Naive thymus-derived CD8-positive, alpha-beta T cell (primary cell): Measurements from ENCODE around the gene FGF22. TPM values are rescaled to one million over a fixed set of nuclear protein-coding genes. Genes with fewer than 3 reads are reported as not detected.

ENCODE experiments used
- ATAC-seq, 2 donors: fragments of 150-1000 bp; cut with Tn5 transposase in 1 of 2; sonication (Bioruptor Pico), chemical (Tn5 transposase) in 1 of 2; 1 replicate in 1 of 2; 2 replicates in 1 of 2; pipeline ENCODE4 v1.10.0; 2021; ENCODE audit warnings: mild to moderate bottlenecking in 2 of 2, moderate library complexity in 2 of 2
- POLR2A ChIA-PET: fragments of 350-600 bp; sonication (Branson Sonifier 250); formaldehyde crosslinking; loops from one replicate; lab custom pipeline; 2021; ENCODE audit warnings: antibody characterized with exemption; lab: Charles Lee
- DNase-seq, 10 donors: peaks; one replicate each; pipeline versions ENCODE4 v3.0.0 to v3.0.0-alpha.2; 2020 to 2022
- H3K27ac Mint-ChIP-seq, 10 donors: one replicate each; pipeline ENCODE4 v1.8.0; 2020 to 2022; ENCODE audit warnings: mild to moderate bottlenecking in 10 of 10, mixed read lengths in 10 of 10, moderate library complexity in 4 of 10, inconsistent platforms in 1 of 10
- H3K27me3 Mint-ChIP-seq, 5 donors: one replicate each; pipeline ENCODE4 v1.8.0; 2021 to 2022; ENCODE audit warnings: mixed read lengths in 5 of 5
- H3K36me3 Mint-ChIP-seq, 3 donors: one replicate each; pipeline ENCODE4 v1.8.0; 2020 to 2022; ENCODE audit warnings: mixed read lengths in 3 of 3, mild to moderate bottlenecking in 2 of 3, inconsistent platforms in 1 of 3
- H3K4me1 Mint-ChIP-seq, 4 donors: one replicate each; pipeline ENCODE4 v1.8.0; 2021 to 2022; ENCODE audit warnings: mixed read lengths in 4 of 4
- H3K4me3 Mint-ChIP-seq, 10 donors: one replicate each; pipeline ENCODE4 v1.8.0; 2020 to 2022; ENCODE audit warnings: mild to moderate bottlenecking in 10 of 10, mixed read lengths in 10 of 10, moderate library complexity in 6 of 10, inconsistent platforms in 1 of 10
- H3K9me3 Mint-ChIP-seq, 9 donors: one replicate each; pipeline ENCODE4 v1.8.0; 2020 to 2022; ENCODE audit warnings: mixed read lengths in 9 of 9, mild to moderate bottlenecking in 3 of 9, inconsistent platforms in 1 of 9, moderate library complexity in 1 of 9
- polyA plus RNA-seq, 3 donors: library from polyadenylated mRNA; unstranded; fragments of 300-500 nt; fragmentation: Illumina TruSeq; gene quantifications; one replicate each; pipeline ENCODE4 v1.2.3, GENCODE V29; 2021
- total RNA-seq, 8 experiments: library from RNA in 2 of 8; stranded (reverse) in 2 of 8; gene quantifications; one replicate each; pipeline ENCODE4 v1.2.3 and lab custom pipeline; 2021 to 2026

The FGF22 gene
- total and polyA plus RNA-seq, 5 experiments from 2014 or later, result 2.4 to 2.6 TPM; not detected in 3

DNA sequence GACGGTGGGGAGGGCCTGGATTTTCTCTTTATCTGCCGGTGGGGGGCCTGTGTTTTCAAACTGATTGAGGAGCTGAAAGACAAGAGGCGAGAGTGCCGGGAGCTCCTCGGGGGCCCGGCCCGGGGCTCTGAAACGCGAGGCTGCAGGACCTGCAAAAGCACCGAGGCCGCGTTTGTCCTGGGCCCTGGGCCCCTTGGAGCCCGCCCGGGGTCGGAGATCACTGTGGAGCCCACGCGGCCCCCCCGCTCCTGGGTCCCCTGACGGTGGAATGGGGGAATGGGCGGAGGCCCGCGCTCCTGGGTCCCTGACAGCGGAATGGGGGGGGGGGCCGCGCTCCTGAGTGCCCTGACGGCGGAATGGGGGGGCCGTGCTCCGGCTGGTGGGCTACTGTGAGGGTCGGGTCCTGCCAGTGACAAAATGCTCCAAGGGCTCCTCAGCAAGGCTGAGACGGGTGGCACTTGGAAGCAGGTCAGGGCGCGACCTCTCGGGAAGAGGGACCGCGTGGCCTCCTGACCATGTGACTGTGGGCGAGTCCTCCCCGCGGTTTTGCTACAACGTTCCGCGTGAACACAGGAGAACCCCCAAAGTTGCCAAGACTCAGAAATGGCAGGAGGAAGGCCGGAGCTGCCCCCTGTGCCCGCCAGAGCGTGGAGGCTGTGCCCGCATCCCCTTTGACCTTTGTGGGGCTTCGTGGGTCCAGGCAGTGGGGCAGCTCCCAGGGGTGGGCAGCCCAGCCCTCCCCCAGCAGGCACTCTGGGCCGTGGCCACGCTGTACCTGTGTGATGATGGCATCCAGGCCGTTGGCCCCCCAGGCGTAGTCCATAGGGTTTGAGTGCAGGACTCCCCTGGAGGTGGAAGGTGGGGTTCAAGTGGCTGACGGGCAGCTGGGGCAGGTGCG lies 9.5 kb downstream of the FGF22 start:
- Mint-ChIP-seq H3K27me3 (no peaks in the 10 kb centered on the region), H3K4me3 (no peak overlapping the region), H3K27ac (peak overlapping the region in 1 of 10 donors; percentile 21), H3K4me1 (peaks cover 0 to 7% (median 3%) of the 10 kb centered on the region in 4 donors), H3K36me3 (peaks cover 0 to 49% (median 7%) of the 10 kb centered on the region in 3 donors), H3K9me3 (no peaks in the 10 kb centered on the region)
- POLR2A ChIA-PET, result interaction anchor here (0.6 to 2.1 kb wide), 4 partner anchors 11 to 34 kb away, joined by 3 to 12 read pairs (median 4); no protein-coding TSS in a partner anchor
- ATAC-seq, result no peak
- no peak for DNase-seq

DNA sequence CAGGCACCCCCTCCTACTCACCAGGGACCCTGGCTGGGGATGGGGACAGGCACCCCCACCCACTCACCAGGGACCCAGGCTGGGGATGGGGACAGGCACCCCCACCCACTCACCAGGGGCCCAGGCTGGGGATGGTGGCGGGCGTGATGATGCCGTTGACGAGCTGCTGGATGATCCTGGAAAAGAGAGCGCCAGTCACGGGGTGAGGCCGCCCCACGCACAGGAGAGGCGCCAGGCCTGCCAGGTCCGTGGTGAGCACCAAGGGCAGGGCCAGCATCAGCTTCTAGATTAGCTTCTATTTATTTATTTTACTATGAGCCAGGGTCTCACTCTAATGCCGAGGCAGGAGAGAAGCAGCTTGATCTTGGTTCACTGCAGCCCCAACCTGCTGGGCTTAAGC lies 10.4 kb downstream of the FGF22 start:
- no peaks in the 10 kb centered on the region for H3K9me3 Mint-ChIP-seq
- DNase-seq, result no peak
- POLR2A ChIA-PET, result interaction anchor here (0.6 to 1.1 kb wide), 4 partner anchors 11 to 233 kb away, joined by 3 to 5 read pairs (median 4); no protein-coding TSS in a partner anchor
- H3K36me3 Mint-ChIP-seq, result peaks cover 0 to 53% (median 7%) of the 10 kb centered on the region in 3 donors
- no peak for ATAC-seq
- no peaks in the 10 kb centered on the region for H3K27me3 Mint-ChIP-seq
- H3K4me1 Mint-ChIP-seq, result peaks cover 7 to 14% (median 8%) of the 10 kb centered on the region in 4 donors
- no peak overlapping the region for H3K4me3 Mint-ChIP-seq
- no peak overlapping the region for H3K27ac Mint-ChIP-seq

DNA sequence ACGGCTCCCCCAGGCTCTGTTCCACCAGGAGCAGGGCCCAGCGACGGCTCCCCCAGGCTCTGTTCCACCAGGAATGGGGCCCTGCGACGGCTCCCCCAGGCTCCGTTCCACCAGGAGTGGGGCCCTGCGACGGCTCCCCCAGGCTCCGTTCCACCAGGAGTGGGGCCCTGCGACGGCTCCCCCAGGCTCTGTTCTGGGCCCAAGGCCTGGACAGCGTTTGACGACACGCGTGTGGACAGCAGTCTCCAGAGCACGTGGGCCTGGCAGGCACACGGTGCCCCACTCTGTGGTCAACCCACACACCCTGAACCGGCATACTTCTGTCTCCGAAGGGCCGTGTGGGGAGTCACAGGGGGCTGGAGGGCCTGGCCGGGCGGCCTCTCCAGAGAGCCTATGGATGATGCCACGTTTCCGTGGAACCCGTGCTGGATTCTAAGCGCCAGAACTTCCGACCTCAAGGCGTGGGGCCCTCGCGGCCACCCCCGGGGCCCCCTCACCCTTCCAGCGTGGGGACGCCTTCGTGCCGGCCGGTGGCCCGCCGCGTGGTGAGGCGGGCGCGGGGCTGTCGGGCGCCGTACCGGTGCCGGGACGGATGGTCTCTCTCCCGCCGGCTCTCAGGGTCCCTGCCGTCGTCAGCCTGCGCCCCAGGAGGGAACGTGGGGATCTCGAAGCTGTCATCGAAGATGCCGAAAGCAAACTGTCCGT lies 11.6 kb downstream of the FGF22 start:
- peaks cover 13 to 26% (median 20%) of the 10 kb centered on the region in 4 donors for H3K4me1 Mint-ChIP-seq
- POLR2A ChIA-PET, result interaction anchor here (0.7 kb wide), 2 partner anchors 102 to 232 kb away, joined by 3 to 7 read pairs; no protein-coding TSS in a partner anchor
- H3K27ac Mint-ChIP-seq, result peak overlapping the region in 1 of 10 donors; percentile 18
- H3K4me3 Mint-ChIP-seq, result no peak overlapping the region
- DNase-seq (no peak), ATAC-seq (no peak)
- no peaks in the 10 kb centered on the region for H3K9me3 Mint-ChIP-seq
- peaks cover 0 to 63% (median 5%) of the 10 kb centered on the region in 3 donors for H3K36me3 Mint-ChIP-seq
- no peaks in the 10 kb centered on the region for H3K27me3 Mint-ChIP-seq

DNA sequence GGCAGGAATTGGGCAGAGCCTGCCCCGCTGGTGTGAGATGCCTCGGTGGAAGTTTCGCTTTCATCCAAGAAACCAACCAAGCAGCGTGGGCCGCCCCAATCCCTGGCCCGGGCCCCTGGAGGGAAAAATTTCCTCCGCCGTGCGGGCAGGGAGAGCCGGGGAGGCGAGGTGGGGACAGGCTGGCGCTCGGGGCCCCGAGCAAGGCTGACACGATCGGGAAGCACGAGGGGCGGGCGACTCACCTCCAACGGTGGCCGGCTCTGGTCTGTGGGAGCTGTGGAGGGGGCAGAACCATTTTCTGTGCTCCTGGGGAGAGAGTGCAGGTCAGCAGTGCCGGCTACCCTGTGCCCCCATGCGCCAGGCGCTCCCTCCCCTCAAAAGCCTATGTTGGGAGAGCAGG lies 12.3 kb downstream of the FGF22 start:
- POLR2A ChIA-PET, result no interaction called here
- peaks cover 15 to 33% (median 25%) of the 10 kb centered on the region in 4 donors for H3K4me1 Mint-ChIP-seq
- H3K27me3 Mint-ChIP-seq, result no peaks in the 10 kb centered on the region
- ATAC-seq (no peak), DNase-seq (no peak)
- peaks cover 0 to 60% (median 5%) of the 10 kb centered on the region in 3 donors for H3K36me3 Mint-ChIP-seq
- no peak overlapping the region for H3K4me3 Mint-ChIP-seq
- no peak overlapping the region for H3K27ac Mint-ChIP-seq
- no peaks in the 10 kb centered on the region for H3K9me3 Mint-ChIP-seq

DNA sequence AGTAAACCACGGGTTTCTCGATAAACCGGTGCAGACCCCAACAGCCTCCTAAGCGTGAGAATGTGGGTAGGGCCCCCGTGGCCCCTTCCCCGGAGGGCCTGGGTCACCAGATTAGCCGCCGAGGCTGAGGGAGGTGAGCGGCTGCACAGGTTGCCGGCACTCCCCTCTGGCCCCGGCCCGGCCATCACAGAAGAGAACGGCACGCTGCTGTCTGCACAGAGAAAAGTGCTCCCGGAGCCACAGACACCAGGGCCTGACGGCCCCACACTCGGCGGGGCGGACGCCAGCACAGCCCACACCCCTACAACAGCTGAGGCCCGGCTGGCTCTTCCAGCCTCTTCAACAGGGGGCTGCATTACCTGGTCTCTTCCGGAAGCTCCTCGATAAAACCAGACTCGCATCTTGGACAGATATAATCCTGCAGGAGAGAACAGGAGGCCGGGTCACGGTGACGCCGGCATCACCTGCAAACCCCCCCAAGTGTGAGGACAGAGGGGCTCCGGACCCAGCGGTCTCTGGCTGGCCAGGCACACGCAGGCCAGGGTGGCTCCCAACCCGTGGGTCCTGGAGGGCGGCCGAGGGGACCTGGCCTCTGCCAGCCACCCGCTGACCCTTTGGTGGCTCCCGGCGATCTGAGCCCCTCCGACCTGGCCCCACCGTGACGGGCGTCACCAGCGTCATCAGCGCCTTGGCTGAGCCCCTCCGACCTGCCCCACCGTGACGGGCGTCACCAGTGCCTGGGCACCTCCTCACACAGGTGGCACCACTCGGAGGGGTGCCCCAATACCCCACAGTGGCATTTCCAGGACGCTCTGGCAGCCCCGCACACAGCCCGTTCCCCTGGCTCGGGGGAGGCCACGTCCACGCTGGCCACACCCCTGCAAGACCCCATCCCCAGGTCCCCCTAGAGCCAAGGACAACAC lies 13.0 kb downstream of the FGF22 start:
- H3K36me3 Mint-ChIP-seq, result peaks cover 0 to 58% (median 5%) of the 10 kb centered on the region in 3 donors
- H3K4me1 Mint-ChIP-seq, result peaks cover 15 to 40% (median 32%) of the 10 kb centered on the region in 4 donors
- H3K27me3 Mint-ChIP-seq, result no peaks in the 10 kb centered on the region
- peak overlapping the region in 3 of 10 donors; percentile 18 to 51 (median 21) for H3K27ac Mint-ChIP-seq
- POLR2A ChIA-PET, result no interaction called here
- DNase-seq (no peak), ATAC-seq (no peak)
- peak overlapping the region in 1 of 10 donors; percentile 22 for H3K4me3 Mint-ChIP-seq
- no peaks in the 10 kb centered on the region for H3K9me3 Mint-ChIP-seq

DNA sequence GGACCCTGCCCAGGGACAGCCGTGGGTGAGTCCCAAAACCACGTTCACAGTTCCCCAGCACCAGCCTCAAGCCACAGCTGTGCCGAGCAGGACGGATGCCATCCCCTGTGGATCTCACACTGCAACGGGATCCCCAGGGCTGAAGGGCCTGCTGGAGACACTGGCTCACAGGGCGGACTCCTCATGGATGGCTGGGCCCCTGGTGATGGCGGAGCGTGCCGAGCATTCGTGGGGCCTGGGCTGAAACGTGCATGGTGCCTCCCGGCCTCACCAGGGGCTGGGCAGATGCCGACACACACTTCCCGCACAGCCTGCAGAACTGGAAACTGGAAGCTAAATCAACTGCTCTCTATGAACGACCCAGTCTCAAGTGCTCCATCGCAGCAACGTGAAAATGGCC lies 13.7 kb downstream of the FGF22 start:
- DNase-seq, result no peak

DNA sequence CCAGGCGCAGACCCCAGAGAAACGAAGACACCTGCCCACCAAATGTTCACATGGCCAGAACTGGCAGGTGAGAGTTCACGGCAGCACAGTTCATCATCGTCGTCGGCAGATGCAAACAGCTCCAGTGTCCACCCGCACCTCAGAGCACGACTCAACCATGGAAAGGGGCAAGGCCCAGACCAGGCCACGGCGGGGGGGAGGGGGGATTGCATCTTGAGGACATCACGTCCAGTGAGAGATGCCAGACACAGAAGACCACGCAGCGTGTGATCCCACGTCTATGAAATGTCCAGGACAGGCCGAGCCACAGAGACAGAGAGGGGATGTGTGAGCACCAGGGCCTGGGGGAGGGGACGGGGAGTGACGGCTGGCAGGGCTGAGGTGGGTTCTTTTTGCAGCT lies 16.0 kb downstream of the FGF22 start:
- peaks cover 24 to 61% (median 53%) of the 10 kb centered on the region in 4 donors for H3K4me1 Mint-ChIP-seq
- POLR2A ChIA-PET, result interaction anchor here (2.1 kb wide), 1 partner anchor 10 kb away, joined by 7 read pairs; no protein-coding TSS in a partner anchor
- no peaks in the 10 kb centered on the region for H3K27me3 Mint-ChIP-seq
- H3K36me3 Mint-ChIP-seq, result peaks cover 0 to 53% (median 1%) of the 10 kb centered on the region in 3 donors
- H3K4me3 Mint-ChIP-seq, result peak overlapping the region in 6 of 10 donors; percentile 13 to 72 (median 58)
- no peaks in the 10 kb centered on the region for H3K9me3 Mint-ChIP-seq
- ATAC-seq (no peak), DNase-seq (no peak)
- H3K27ac Mint-ChIP-seq, result peak overlapping the region in 8 of 10 donors; percentile 52 to 82 (median 66)

More for the DNA sequence above, 13.7 kb downstream of the FGF22 start:
- Mint-ChIP-seq H3K4me3 (peak overlapping the region in 1 of 10 donors; percentile 41), H3K27me3 (no peaks in the 10 kb centered on the region), H3K36me3 (peaks cover 0 to 54% (median 2%) of the 10 kb centered on the region in 3 donors), H3K9me3 (no peaks in the 10 kb centered on the region), H3K27ac (peak overlapping the region in 4 of 10 donors; percentile 18 to 65 (median 34)), H3K4me1 (peaks cover 16 to 44% (median 33%) of the 10 kb centered on the region in 4 donors)
- no peak for ATAC-seq
- POLR2A ChIA-PET, result no interaction called here

DNA sequence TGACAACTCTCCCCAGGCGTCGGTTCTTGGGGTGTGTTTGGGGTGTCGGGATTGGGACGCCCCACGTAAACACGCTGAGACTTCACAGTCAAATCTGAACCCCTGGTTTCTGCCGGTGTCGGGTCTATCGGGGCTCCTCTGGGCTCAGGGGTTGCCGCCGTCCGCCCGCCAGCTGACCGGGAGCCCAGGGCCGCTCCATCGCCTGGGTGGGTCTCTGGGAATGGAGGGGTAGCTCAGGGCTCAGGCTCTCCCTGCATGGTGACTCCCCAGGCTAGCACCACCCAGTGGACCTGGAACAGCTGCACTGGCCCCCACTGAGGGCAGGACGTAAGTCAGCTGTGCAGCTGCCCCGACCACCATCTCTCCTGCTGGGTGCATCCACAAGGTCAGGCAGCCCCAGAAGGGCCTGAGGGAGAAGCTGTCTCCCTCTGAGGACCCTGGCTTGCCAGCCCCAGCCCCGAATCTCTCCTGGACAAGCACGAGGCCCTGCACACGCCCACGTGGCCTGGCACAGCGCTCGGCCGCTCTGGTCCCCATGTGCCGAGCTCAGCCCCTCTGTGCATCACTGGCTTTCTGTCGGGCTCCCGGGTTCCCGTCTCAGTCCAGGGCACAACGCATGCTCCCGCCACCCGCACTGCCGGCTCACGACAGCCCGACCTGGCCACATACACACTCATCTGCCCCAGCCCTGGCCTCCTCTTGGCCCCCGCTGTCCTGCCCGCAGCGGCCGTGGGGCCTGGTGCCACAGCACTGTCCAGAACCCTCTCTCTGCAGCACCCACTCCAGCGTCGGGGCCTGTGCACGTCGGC lies 17.3 kb downstream of the FGF22 start:
- peaks cover 0 to 43% (median 0%) of the 10 kb centered on the region in 3 donors for H3K36me3 Mint-ChIP-seq

DNA sequence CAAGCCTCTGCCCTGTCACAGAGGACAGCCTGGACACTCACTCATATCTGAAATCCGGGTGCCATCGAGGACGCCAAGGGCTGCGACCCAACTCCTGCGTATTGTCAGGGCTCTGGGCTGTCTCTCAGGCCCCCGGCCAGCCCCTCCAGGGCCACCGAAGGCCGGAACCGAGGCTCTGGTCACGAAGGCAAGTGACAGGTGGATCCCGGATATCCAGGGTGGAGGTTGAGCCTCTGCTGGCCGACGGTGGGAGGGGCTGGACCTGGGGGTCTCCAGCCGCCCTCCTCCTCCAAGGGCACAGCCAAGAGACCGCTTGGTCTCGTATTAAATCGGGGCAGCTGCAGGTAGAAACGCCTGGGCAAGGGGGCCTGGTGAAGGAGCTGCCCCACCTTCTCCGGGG lies 17.9 kb downstream of the FGF22 start:
- no peaks in the 10 kb centered on the region for H3K27me3 Mint-ChIP-seq
- peaks cover 0 to 43% (median 0%) of the 10 kb centered on the region in 3 donors for H3K36me3 Mint-ChIP-seq
- H3K4me3 Mint-ChIP-seq, result peak overlapping the region in 3 of 10 donors; percentile 16 to 56 (median 48)
- DNase-seq, result no peak
- no peaks in the 10 kb centered on the region for H3K9me3 Mint-ChIP-seq
- POLR2A ChIA-PET, result interaction anchor here (1.0 to 1.1 kb wide), 2 partner anchors 15 to 17 kb away, joined by 4 to 8 read pairs; no protein-coding TSS in a partner anchor
- ATAC-seq, result no peak
- peak overlapping the region in 4 of 10 donors; percentile 8 to 68 (median 34) for H3K27ac Mint-ChIP-seq
- H3K4me1 Mint-ChIP-seq, result peaks cover 25 to 69% (median 58%) of the 10 kb centered on the region in 4 donors

More for the DNA sequence above, 17.3 kb downstream of the FGF22 start:
- Mint-ChIP-seq H3K9me3 (no peaks in the 10 kb centered on the region), H3K27ac (peak overlapping the region in 6 of 10 donors; percentile 16 to 83 (median 41)), H3K4me3 (peak overlapping the region in 4 of 10 donors; percentile 14 to 57 (median 52)), H3K4me1 (peaks cover 25 to 68% (median 58%) of the 10 kb centered on the region in 4 donors), H3K27me3 (no peaks in the 10 kb centered on the region)
- DNase-seq (no peak), ATAC-seq (no peak)
- POLR2A ChIA-PET, result interaction anchor here (1.1 to 2.1 kb wide), 2 partner anchors 11 to 15 kb away, joined by 7 to 8 read pairs; no protein-coding TSS in a partner anchor

DNA sequence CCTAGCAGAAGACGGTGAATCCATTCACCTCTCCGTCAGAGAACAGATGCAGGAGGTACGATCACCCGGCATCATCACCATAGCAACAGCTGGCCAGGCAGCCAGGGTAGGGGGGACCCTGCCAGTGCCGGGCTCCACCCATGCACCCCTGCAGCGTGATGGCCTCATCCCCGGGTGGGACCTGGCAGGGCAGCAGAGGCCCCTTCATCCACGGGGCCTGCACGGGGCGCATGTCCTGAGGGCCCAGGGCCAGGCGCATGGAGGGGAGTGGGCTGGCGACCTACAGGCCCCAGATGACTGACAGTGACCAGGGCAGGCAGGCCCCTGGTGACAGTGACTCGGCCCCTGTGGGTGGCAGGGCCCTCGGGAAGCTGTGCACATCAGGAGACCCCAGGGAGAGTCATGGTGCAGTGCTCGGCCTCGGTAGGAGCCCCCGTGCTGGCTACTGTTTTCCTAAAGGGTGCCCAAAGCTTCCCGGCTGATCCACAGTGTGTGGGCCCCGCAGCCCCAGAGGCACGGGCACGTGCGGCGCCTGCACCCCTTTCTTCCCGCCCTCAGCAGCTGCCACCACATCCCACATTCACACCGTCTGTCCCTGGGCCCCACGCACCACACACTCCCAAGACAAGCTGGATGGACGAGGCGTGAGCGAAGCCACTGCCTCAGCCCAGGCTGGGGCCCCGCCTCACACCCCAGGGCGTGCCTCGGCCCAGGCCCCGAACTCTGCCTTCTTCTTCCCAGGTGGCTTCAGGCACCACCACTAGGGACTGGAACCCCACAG lies 18.6 kb downstream of the FGF22 start:
- ATAC-seq, result no peak
- POLR2A ChIA-PET, result interaction anchor here (1.0 to 1.5 kb wide), 3 partner anchors 18 to 163 kb away, joined by 3 to 4 read pairs (median 3); partner anchors contain the start of gene POLRMT
- Mint-ChIP-seq H3K27ac (peak overlapping the region in 7 of 10 donors; percentile 19 to 92 (median 68)), H3K4me1 (peaks cover 25 to 69% (median 59%) of the 10 kb centered on the region in 4 donors), H3K27me3 (no peaks in the 10 kb centered on the region), H3K4me3 (peak overlapping the region in 8 of 10 donors; percentile 16 to 98 (median 57)), H3K9me3 (no peaks in the 10 kb centered on the region), H3K36me3 (peaks cover 0 to 41% (median 0%) of the 10 kb centered on the region in 3 donors)
- DNase-seq, result no peak
